ENCODE measurements around the gene PCDH1. TPM values are rescaled to one million over a fixed set of nuclear protein-coding genes. Genes with fewer than 3 reads are reported as not detected.
A peak's percentile ranks its signal among the peaks of the same experiment; 100 is the strongest.

The PCDH1 gene
- total and polyA plus RNA-seq, 2 donors (not counting 3 experiments of a cell fraction or from before 2014, with no cell fraction given): 113 to 136 TPM

GRCh38 chr5:141913560-141914198, 35.5 kb upstream of the PCDH1 start:
- peaks cover 3% of the 10 kb centered on the region for H3K4me1 ChIP-seq (ENCODE audit: control insufficient read depth, extremely low read depth, insufficient read depth, low read length)
- no peaks in the 10 kb centered on the region for H3K9me1 ChIP-seq (replicated peaks; ENCODE audit: control insufficient read depth, extremely low read depth, insufficient read depth, low read length)
- dilution Hi-C loops (cut with MboI; ENCODE audit: extremely low pct_ligation_motif_present, low sequenced_read_pairs): no loop called here
- H3K36me3 ChIP-seq (ENCODE audit: control insufficient read depth in 2 of 2, extremely low read depth in 1 of 2, insufficient read depth in 2 of 2, low read length in 2 of 2): no peaks in the 10 kb centered on the region
- peak overlapping the region; percentile 67 for H2AFZ ChIP-seq (ENCODE audit: low read depth, low read length)
- no peaks in the 10 kb centered on the region for H3K79me2 ChIP-seq (ENCODE audit: control insufficient read depth, insufficient read depth, low read length)
- peaks cover 9 to 14% of the 10 kb centered on the region in 2 experiments for H3K27me3 ChIP-seq (ENCODE audit: control insufficient read depth in 2 of 2, insufficient read depth in 2 of 2, low read length in 2 of 2)
- no peak for TF ChIP-seq JUN (IDR thresholded peaks at IDR 0.05; ENCODE audit: borderline replicate concordance, insufficient read depth, insufficient read length, low read depth)
- no peak for TF ChIP-seq GATA2 (IDR thresholded peaks at IDR 0.05; ENCODE audit: insufficient read depth, insufficient read length, low read depth, low read length)
- no peak for TF ChIP-seq POLR2AphosphoS5 (IDR thresholded peaks at IDR 0.05; ENCODE audit: insufficient read depth, low read depth, low read length)
- TF ChIP-seq POLR2A (IDR thresholded peaks at IDR 0.05; ENCODE audit: low read depth, low read length): no peak
- TF ChIP-seq EZH2 (IDR thresholded peaks at IDR 0.05; ENCODE audit: borderline replicate concordance, low read depth, low read length, severe bottlenecking): no peak
- no peak for TF ChIP-seq CTCF (IDR thresholded peaks at IDR 0.05; ENCODE audit: extremely low read depth in 1 of 2, insufficient read depth in 1 of 2, low read depth in 1 of 2, low read length in 2 of 2)
- no peak for TF ChIP-seq FOS (IDR thresholded peaks at IDR 0.05; ENCODE audit: borderline replicate concordance, insufficient read depth, low read length)
- TF ChIP-seq MYC (IDR thresholded peaks at IDR 0.05; ENCODE audit: low read depth, low read length): no peak
- no peak for TF ChIP-seq MAX (IDR thresholded peaks at IDR 0.05; ENCODE audit: insufficient read depth, insufficient read length)
- no peaks in the 10 kb centered on the region for H3K9me3 ChIP-seq (replicated peaks; ENCODE audit: control insufficient read depth, insufficient read depth, low read length)
- peak overlapping the region; percentile 63 for H3K4me2 ChIP-seq (ENCODE audit: insufficient read depth, low read length)
- peak overlapping the region in 1 of 3 experiments; percentile 20 for H3K4me3 ChIP-seq (replicated peaks in 1 of 3; ENCODE audit: insufficient read depth in 1 of 3, low read depth in 1 of 3, low read length in 3 of 3)
- no peak overlapping the region for H3K27ac ChIP-seq (ENCODE audit: insufficient read depth, low read depth, low read length)
- CTCF ChIA-PET: interaction anchor here (0.8 to 5.1 kb wide), 18 partner anchors 9 to 321 kb away, joined by 3 to 36 read pairs (median 4); partner anchors contain the start of genes DELE1, PCDH1 and PCDH12
- FAIRE-seq (peak; percentile 42), DNase-seq (ENCODE audit: low read depth, low spot score) (no peak)
- no peak overlapping the region for H3K9ac ChIP-seq (replicated peaks; ENCODE audit: extremely low read depth, insufficient read depth, low read length)
- no TSS peak for BruUV-seq (replicated peaks)
- POLR2A ChIA-PET: no interaction called here
- H4K20me1 ChIP-seq (replicated peaks; ENCODE audit: control insufficient read depth, extremely low read depth, insufficient read depth, low read length): no peaks in the 10 kb centered on the region
- intact Hi-C loops (cut with micrococcal nuclease): loop anchor here (1.0 kb wide), 1 partner anchor 211 kb away; no protein-coding TSS in a partner anchor
